ENCODE measurements around the gene SHROOM3. TPM values are rescaled to one million over a fixed set of nuclear protein-coding genes. Genes with fewer than 3 reads are reported as not detected.
A peak's percentile ranks its signal among the peaks of the same experiment; 100 is the strongest.

Gene SHROOM3
- total RNA-seq, 6 donors from 2014 or later = 62.3 to 216 (median 116) TPM

- Histone ChIP-seq H3K4me3 (no peak overlapping the region), H3K27ac (no peak overlapping the region), H3K27me3 (no peaks in the 10 kb centered on the region), H3K9me3 (no peaks in the 10 kb centered on the region), H3K36me3 (no peaks in the 10 kb centered on the region), H3K4me1 (peaks cover 0 to 5% (median 1%) of the 10 kb centered on the region in 4 donors)
- ATAC-seq (ENCODE audit: low FRiP score in 2 of 2) (peak in 1 of 2 donors; percentile 57), DNase-seq (no peak)
- TF ChIP-seq POLR2A (IDR thresholded peaks at IDR 0.05) = no peak
- no peak for TF ChIP-seq CTCF (IDR thresholded peaks at IDR 0.05)
- TF ChIP-seq EP300 (IDR thresholded peaks at IDR 0.05) = no peak
- no peak for TF ChIP-seq POLR2AphosphoS5 (IDR thresholded peaks at IDR 0.05)
- 56 to 61% methylated on average over 2 of the region's 2 CpGs for WGBS, 2 donors
Measured at GRCh38 chr4:76562161-76562560, 127.1 kb downstream of the SHROOM3 start.

- Histone ChIP-seq H3K4me3 (no peak overlapping the region), H3K4me1 (peaks cover 0 to 5% (median 1%) of the 10 kb centered on the region in 4 donors), H3K27ac (no peak overlapping the region), H3K27me3 (no peaks in the 10 kb centered on the region), H3K36me3 (no peaks in the 10 kb centered on the region), H3K9me3 (no peaks in the 10 kb centered on the region)
- no peak for ATAC-seq (ENCODE audit: low FRiP score in 2 of 2)
- DNase-seq = no peak
- 78% methylated on average over 4 of the region's 4 CpGs for WGBS, 2 donors
- TF ChIP-seq EP300 (IDR thresholded peaks at IDR 0.05) (no peak), CTCF (IDR thresholded peaks at IDR 0.05) (no peak), POLR2A (IDR thresholded peaks at IDR 0.05) (no peak), POLR2AphosphoS5 (IDR thresholded peaks at IDR 0.05) (no peak)
Measured at GRCh38 chr4:76562836-76563453, 127.9 kb downstream of the SHROOM3 start.

- ATAC-seq (ENCODE audit: low FRiP score in 2 of 2) (no peak), DNase-seq (no peak)
- no peaks in the 10 kb centered on the region for H3K36me3 ChIP-seq
- H3K4me1 ChIP-seq = peaks cover 0 to 5% (median 1%) of the 10 kb centered on the region in 4 donors
- H3K4me3 ChIP-seq = no peak overlapping the region
- no peaks in the 10 kb centered on the region for H3K9me3 ChIP-seq
- peak in 1 of 4 donors; percentile 36 for TF ChIP-seq EP300 (IDR thresholded peaks at IDR 0.05)
- TF ChIP-seq POLR2A (IDR thresholded peaks at IDR 0.05) = no peak
- no peaks in the 10 kb centered on the region for H3K27me3 ChIP-seq
- peak overlapping the region in 1 of 4 donors; percentile 11 for H3K27ac ChIP-seq
- WGBS, 2 donors = 75 to 77% methylated on average over 7 of the region's 7 CpGs
Measured at GRCh38 chr4:76563454-76564122, 128.6 kb downstream of the SHROOM3 start.

- Histone ChIP-seq H3K36me3 (no peaks in the 10 kb centered on the region), H3K9me3 (no peaks in the 10 kb centered on the region), H3K4me1 (peaks cover 0 to 5% (median 1%) of the 10 kb centered on the region in 4 donors), H3K27me3 (no peaks in the 10 kb centered on the region), H3K4me3 (no peak overlapping the region), H3K27ac (peak overlapping the region in 1 of 4 donors; percentile 11)
- TF ChIP-seq POLR2AphosphoS5 (IDR thresholded peaks at IDR 0.05) = no peak
- no peak for TF ChIP-seq EP300 (IDR thresholded peaks at IDR 0.05)
- no peak for TF ChIP-seq CTCF (IDR thresholded peaks at IDR 0.05)
- TF ChIP-seq POLR2A (IDR thresholded peaks at IDR 0.05) = no peak
- no peak for DNase-seq
- ATAC-seq (ENCODE audit: low FRiP score in 2 of 2) = no peak
- 89 to 95% methylated on average over 4 of the region's 4 CpGs for WGBS, 2 donors
Measured at GRCh38 chr4:76564123-76564915, 129.3 kb downstream of the SHROOM3 start.

- Histone ChIP-seq H3K27me3 (no peaks in the 10 kb centered on the region), H3K4me1 (peaks cover 4 to 10% (median 5%) of the 10 kb centered on the region in 4 donors), H3K27ac (no peak overlapping the region), H3K36me3 (no peaks in the 10 kb centered on the region), H3K4me3 (no peak overlapping the region), H3K9me3 (no peaks in the 10 kb centered on the region)
- TF ChIP-seq CTCF (IDR thresholded peaks at IDR 0.05) (no peak), EP300 (IDR thresholded peaks at IDR 0.05) (no peak), POLR2A (IDR thresholded peaks at IDR 0.05) (no peak), POLR2AphosphoS5 (IDR thresholded peaks at IDR 0.05) (no peak)
- DNase-seq (no peak), ATAC-seq (ENCODE audit: low FRiP score in 2 of 2) (no peak)
- 82 to 86% methylated on average over 5 of the region's 5 CpGs for WGBS, 2 donors
Measured at GRCh38 chr4:76568262-76568661, 133.2 kb downstream of the SHROOM3 start.
